ENCODE results near the gene ZBTB48.

The ZBTB48 gene

DNA sequence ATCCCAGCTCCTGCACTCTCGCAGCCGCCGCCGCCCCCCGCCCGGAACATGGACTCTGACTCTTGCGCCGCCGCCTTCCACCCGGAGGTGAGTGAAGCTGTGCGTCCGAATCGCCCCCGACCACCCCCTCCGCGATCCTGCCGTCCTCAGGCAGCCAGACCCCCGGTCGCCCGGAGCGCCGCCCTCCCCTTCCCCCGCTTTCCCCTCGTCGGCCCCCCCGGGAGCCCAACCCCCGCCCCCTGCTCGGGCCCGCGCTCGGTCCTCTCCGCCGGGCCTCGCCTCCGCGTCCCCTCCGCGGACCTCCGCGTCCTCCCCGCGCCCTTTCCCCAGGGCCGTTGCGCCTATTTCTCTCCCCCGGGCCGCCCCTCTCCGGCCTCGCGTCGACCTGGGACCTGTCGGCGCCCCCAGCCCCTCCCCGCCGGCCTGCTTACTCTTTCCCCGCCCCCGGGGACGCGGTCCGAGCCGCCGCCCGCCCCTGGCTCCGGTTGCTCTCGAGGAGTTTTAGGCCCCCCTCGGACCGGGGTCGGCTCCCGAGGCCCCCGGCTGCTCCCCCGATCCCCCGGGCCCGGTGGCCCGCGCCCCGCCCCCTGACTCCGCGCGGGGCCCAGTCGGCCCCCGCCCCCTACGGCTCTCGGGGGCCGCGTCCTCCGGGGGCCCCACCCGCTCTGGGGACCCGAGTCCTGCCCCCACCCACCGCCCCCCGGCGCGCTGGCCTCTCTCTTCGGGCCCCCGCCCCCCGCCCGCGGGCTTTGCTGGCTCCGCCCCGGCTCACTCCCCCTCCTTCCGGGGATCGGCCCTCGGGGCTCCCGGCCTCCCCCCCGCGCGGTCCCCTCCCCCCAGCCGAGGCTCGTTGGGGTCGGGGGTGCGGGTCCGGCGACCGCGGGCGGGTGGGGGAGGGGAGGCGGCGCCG lies 34.5 kb downstream of the ZBTB48 start:
- peak; percentile 53 for DNase-seq

- no peak for DNase-seq
Measured at GRCh38 chr1:6614929-6615785, 35.4 kb downstream of the ZBTB48 start.

DNA sequence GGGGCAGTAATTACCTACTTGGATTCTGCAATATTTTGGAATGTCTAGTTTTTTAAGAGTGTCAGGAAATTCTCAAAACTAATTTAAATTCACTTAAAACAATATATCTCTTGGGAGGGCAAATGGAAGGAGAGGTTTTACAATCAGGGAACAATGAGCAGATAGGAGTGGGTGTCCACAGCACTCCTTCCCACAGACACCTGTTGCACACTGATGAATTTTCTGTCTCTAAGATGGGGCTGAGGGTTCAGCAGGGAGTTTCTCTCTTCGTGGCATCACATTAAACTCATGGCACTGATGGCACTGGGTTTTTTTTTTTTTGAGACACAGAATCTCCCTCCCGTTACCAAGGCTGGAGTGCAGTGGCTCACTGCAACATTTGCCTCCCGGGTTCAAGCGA lies 39.3 kb downstream of the ZBTB48 start:
- no peak for DNase-seq

DNA sequence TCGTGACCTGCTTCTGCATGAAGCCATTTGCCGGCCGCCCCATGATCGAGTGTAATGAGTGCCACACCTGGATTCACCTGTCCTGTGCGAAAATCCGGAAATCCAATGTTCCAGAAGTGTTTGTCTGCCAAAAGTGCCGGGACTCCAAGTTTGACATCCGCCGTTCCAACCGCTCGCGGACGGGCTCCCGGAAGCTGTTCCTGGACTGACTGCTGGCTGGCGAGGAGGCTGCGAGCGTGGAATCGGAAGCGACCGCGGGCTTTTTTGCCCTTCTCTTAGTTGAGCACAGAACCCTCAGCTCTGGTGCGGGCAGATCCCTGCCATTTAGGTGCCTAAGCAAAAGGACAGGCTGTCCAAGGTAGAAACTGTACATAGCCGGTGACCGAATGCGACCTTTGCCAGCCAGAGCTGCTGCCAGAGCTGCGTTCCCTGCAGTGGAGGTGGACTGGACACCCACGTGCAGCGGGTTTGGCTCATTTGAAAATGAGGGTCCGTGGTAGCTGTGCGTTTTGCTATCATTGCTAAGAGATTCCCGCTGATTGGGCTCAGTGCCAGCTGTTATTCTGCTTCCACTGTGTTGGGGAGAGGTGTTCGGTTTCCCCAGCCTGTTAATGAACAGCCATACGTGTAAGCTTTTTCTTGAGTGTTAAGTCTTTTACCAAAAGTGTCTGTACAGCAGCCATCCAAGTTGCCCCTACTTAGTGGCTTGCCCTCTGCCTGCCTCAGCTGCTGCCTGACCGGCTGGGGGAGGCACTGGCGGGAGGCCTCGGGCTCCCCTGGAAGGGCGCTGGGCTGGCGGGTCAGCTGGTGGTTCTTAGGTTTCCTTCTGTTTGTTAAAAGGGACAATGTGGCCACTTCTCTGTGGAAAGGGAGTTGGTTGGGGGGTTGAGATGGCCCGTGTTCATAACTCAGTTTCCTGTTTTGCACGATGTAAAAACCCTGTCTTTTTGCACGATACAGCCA lies 41.9 kb downstream of the ZBTB48 start:
- DNase-seq, result no peak

DNA sequence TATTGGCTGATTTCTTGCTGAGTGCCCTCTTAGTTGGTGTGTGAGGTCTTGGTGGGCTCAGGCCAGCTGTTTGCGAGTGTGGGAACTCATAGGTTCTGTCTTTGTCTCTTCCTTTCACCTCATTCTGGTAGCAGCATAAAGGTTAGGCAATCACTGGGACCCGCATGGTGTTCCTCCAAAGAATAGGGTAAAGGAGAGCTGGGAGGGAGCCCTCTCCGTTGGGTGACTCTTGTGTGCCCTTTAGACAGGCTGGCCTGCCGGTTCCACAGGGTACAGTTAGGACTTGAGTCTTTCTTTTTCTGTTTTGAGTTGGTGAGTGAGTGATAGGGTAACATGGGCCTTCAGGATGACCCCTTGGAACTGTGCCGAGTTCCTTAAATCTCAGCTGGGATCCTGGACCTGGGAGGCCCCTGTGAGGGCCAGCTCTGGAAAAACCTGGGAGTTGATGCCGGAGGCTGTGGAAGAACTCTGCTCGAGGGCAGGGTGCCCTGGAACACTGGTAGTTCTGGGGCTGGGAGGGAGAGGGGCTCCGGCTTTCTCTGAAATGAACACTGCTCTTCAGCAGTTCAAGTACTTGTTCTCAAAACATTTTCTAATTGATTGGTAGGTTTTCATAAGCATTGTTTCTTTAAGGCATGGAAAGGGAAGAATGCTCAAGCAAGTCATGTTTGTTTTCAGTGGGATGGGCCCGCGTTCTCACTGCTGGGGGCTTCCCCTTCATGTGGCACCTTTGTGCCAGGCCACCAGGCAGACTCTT lies 42.8 kb downstream of the ZBTB48 start:
- DNase-seq, result no peak

GRCh38 chr1:6623269-6623965 lies 43.6 kb downstream of the ZBTB48 start:
- no peak for DNase-seq

DNA sequence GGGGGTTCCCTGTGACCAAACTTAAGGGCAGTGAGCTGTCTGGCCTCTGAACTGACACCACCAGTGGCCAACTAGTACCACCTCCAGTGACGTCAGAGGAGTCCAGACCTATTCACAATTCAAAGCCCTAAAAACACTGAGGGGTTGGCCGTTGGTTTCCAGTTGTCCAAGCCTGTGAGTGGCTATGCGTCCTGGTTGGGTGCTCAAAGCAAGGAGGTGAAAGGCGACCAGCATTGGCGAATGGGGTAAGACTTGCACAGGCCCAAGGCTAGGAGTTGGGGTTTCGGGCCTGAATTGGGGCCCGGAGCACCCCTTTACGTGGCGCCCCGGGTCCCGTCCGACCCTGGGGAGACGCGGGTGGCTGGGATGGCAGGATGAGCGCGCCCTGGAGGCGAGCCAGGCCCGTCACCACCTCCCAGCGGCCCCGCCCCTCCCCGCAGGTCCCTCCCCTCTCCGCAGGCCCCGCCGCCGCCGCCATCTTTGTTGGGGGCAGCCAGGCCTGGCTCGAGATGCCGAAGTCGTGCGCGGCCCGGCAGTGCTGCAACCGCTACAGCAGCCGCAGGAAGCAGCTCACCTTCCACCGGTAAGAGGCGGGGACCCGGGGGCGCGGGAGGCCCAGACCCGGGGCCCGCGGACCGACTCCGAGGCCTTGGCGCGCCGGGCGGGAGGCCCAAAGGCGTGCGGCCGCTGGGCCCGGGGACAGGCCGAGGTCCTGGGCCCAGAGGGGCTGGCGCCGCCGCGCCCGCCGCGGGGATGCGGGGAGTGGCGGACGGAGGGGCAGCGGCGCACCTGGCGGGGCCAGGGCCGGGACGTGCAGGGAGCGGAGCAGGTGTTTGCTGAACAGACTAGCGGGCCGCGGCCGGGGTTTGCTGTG lies 45.2 kb downstream of the ZBTB48 start, which contains the start of gene THAP3:
THAP3 (plus strand) TSS at position 159 of the 874 bp plus-strand sequence; CDS start at position 510, 351 bp downstream.
- DNase-seq, result peak; percentile 88

GRCh38 chr1:6625584-6626149 lies 45.9 kb downstream of the ZBTB48 start:
- peak; percentile 74 for DNase-seq

GRCh38 chr1:6627031-6627430 lies 47.2 kb downstream of the ZBTB48 start:
- no peak for DNase-seq

- no peak for DNase-seq
Measured at GRCh38 chr1:6627841-6628545, 48.2 kb downstream of the ZBTB48 start.

GRCh38 chr1:6628971-6629479 lies 49.2 kb downstream of the ZBTB48 start:
- no peak for DNase-seq

DNA sequence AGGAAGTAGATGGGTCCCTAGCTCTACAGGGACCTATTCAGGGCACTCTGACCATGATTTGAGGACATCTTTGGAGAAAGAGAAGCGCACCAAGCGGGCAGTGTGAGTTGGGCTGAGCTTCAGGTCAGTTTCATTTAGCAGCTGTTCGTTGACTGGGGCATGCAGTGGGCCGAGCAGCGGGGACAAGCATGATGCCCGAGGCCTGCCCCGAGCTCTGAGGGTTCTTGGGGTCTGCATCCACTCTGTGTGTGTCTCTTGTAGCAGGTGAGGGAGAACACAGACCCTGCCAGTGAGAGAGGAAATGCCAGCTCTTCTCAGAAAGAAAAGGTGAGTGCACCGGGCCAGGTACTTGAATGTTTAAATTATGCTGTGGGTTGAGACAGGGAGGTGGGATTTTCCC lies 50.2 kb downstream of the ZBTB48 start:
- no peak for DNase-seq

DNA sequence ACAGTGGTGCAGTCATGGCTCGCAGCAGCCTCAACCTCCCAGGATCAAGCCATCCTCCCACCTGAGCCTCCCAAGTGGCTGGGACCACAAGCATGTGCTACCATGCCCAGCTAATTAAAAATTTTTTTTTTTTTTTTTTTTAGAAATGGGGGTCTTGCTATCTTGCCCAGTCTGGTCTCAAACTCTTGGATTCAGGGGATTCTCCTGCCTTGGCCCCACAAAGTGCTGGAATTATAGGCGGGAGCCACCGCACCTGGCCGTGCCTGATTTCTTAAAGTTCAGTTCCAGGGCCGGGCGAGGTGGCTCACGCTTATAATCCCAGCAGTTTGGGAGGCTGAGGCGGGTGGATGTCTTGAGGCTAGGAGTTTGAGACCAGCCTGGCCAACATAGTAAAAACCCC lies 51.3 kb downstream of the ZBTB48 start:
- no peak for DNase-seq

- no peak for DNase-seq
Measured at GRCh38 chr1:6632588-6633514, 53.1 kb downstream of the ZBTB48 start.

GRCh38 chr1:6634371-6635052 lies 54.7 kb downstream of the ZBTB48 start:
- peak; percentile 25 for DNase-seq

DNA sequence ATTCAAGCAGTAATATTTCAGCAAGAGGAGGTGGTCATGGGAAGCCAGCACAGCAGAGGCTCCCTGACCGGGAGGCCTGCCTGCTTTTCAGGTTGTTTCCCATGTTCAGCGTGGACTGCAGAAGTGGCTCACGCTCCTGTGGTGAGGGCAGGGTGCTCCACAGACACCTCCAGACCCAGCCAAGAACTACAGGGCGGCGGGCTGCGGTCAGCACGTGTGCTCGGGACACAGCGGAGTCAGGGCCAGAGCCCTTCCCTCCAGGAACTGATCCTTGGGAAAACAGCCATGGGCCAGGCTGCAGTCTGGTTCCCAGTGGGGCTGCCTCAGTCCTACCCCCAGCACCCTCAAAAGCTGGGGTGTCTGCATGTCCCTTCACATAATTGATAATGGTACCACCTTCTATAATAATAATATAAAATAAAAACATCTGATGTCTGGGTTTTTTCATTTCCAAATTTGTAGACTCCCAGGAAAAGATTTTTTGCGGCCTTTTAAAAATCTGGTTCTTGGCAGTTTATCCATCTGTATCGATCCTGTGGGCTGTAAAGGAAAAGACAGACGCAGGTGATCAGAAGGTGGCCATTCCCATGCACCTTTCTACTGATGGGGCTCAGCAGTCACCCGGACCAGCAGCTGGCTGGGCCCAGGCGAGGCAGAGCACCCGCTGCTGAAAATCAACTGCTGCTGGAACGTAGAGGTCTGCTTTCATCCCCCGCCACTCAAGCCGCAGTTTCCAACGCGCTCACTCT lies 55.5 kb downstream of the ZBTB48 start:
- no peak for DNase-seq

All from fibroblast of skin of scalp (primary cell).